ENCODE results near the gene ATP8B4.
A peak's percentile ranks its signal among the peaks of the same experiment; 100 is the strongest.
"Not testable (repeated sequence)": the region's sequence is repeated elsewhere in the genome, so short reads cannot be mapped to it uniquely, and the experiment has no call there.

Gene ATP8B4

GRCh38 chr15:50163719-50164410, 44.8 kb upstream of the ATP8B4 start (continued):
- TF ChIP-seq POU6F1 (CRISPR knock-in tag; IDR thresholded peaks at IDR 0.05; ENCODE audit: borderline replicate concordance, low read depth): no peak
- no peak for TF ChIP-seq TOX (CRISPR knock-in tag; IDR thresholded peaks at IDR 0.05; ENCODE audit: borderline replicate concordance)
- TF ChIP-seq TSHZ2 (CRISPR knock-in tag; IDR thresholded peaks at IDR 0.05): no peak
- TF ChIP-seq RARB (CRISPR knock-in tag; IDR thresholded peaks at IDR 0.05): no peak
- no peak for TF ChIP-seq ZC3H10 (CRISPR knock-in tag; IDR thresholded peaks at IDR 0.05)
- TF ChIP-seq OSR1 (CRISPR knock-in tag; IDR thresholded peaks at IDR 0.05): no peak
- no peak for TF ChIP-seq CSDC2 (CRISPR knock-in tag; IDR thresholded peaks at IDR 0.05)

GRCh38 chr15:50162969-50163718, 44.1 kb upstream of the ATP8B4 start:
- no peak for ATAC-seq
- TF ChIP-seq POU6F1 (CRISPR knock-in tag; IDR thresholded peaks at IDR 0.05; ENCODE audit: borderline replicate concordance, low read depth) (no peak), RARB (CRISPR knock-in tag; IDR thresholded peaks at IDR 0.05) (no peak), ISL1 (CRISPR knock-in tag; IDR thresholded peaks at IDR 0.05) (peak; percentile 66), TCF4 (CRISPR knock-in tag; IDR thresholded peaks at IDR 0.05; ENCODE audit: borderline replicate concordance) (no peak), PPARA (CRISPR knock-in tag; IDR thresholded peaks at IDR 0.05; ENCODE audit: borderline replicate concordance) (no peak), ARNTL (CRISPR knock-in tag; IDR thresholded peaks at IDR 0.05; ENCODE audit: borderline replicate concordance, low read depth) (no peak), ZNF70 (CRISPR knock-in tag; IDR thresholded peaks at IDR 0.05) (no peak), CREB5 (CRISPR knock-in tag; IDR thresholded peaks at IDR 0.05; ENCODE audit: low read depth) (peak; percentile 44; the same call in 1 of the 2 replicates), OSR1 (CRISPR knock-in tag; IDR thresholded peaks at IDR 0.05) (no peak), SNAI2 (CRISPR knock-in tag; IDR thresholded peaks at IDR 0.05) (no peak)

- not testable (repeated sequence) for ATAC-seq
Measured at GRCh38 chr15:50158236-50158635, 39.2 kb upstream of the ATP8B4 start.

GRCh38 chr15:50151476-50151875, 32.4 kb upstream of the ATP8B4 start:
- TF ChIP-seq BACH2 (CRISPR knock-in tag; IDR thresholded peaks at IDR 0.05; ENCODE audit: borderline replicate concordance) (no peak), ESRRG (CRISPR knock-in tag; IDR thresholded peaks at IDR 0.05) (no peak), RARB (CRISPR knock-in tag; IDR thresholded peaks at IDR 0.05) (no peak), OSR1 (CRISPR knock-in tag; IDR thresholded peaks at IDR 0.05) (no peak), ZNF70 (CRISPR knock-in tag; IDR thresholded peaks at IDR 0.05) (no peak), TCF4 (CRISPR knock-in tag; IDR thresholded peaks at IDR 0.05; ENCODE audit: borderline replicate concordance) (no peak), TOX (CRISPR knock-in tag; IDR thresholded peaks at IDR 0.05; ENCODE audit: borderline replicate concordance) (no peak), PATZ1 (CRISPR knock-in tag; IDR thresholded peaks at IDR 0.05; ENCODE audit: borderline replicate concordance) (no peak), ZFP30 (CRISPR knock-in tag; IDR thresholded peaks at IDR 0.05) (no peak)
- ATAC-seq: no peak
